ENCODE measurements around the gene TMEM184B.

- TF ChIP-seq CTCF (conservative IDR thresholded peaks at IDR 0.05 in 1 of 2, IDR thresholded peaks at IDR 0.05 in 1 of 2; ENCODE audit: extremely low read depth in 1 of 2, insufficient read depth in 1 of 2, low read depth in 1 of 2, low read length in 2 of 2) (no peak), EZH2 (IDR thresholded peaks at IDR 0.05; ENCODE audit: borderline replicate concordance, low read length) (no peak)
Observed at GRCh38 chr22:38235240-38235850, 37.5 kb downstream of the TMEM184B start.

All from mammary epithelial cell (primary cell).